ENCODE results near the gene SLF2.

GRCh38 chr10:100882671-100883311 lies 30.0 kb upstream of the SLF2 start:
- no peak for TF ChIP-seq CTCF (conservative IDR thresholded peaks at IDR 0.05)
- TF ChIP-seq ZFX (IDR thresholded peaks at IDR 0.05), result no peak

Data from C4-2B (cell line).